ENCODE results near the gene SH3GL1.

DNA sequence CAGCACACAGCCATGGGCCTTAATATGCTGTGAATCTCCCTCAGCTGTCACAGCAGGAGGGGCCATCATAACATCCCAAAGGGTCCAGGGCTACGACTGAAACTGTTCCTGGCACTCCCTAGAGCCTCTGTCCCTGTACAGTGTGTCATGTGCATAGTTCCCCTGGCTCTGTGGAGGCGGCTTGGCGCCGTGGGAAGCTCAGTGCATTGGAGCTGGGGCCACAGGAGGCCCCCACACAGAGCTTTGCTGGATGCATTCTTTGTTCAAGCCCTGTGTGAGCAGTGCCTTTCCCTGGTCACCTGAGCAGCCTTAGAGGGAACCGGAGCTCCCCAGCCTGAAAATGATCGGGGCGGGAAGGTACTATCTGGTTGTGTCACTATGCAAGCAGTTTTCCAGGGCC, 35.9 kb upstream of the SH3GL1 start:
- TF ChIP-seq POLR2AphosphoS5 (IDR thresholded peaks at IDR 0.05) (no peak), POLR2A (IDR thresholded peaks at IDR 0.05) (no peak), EP300 (IDR thresholded peaks at IDR 0.05) (no peak)
- TF ChIP-seq, protein P1, sequence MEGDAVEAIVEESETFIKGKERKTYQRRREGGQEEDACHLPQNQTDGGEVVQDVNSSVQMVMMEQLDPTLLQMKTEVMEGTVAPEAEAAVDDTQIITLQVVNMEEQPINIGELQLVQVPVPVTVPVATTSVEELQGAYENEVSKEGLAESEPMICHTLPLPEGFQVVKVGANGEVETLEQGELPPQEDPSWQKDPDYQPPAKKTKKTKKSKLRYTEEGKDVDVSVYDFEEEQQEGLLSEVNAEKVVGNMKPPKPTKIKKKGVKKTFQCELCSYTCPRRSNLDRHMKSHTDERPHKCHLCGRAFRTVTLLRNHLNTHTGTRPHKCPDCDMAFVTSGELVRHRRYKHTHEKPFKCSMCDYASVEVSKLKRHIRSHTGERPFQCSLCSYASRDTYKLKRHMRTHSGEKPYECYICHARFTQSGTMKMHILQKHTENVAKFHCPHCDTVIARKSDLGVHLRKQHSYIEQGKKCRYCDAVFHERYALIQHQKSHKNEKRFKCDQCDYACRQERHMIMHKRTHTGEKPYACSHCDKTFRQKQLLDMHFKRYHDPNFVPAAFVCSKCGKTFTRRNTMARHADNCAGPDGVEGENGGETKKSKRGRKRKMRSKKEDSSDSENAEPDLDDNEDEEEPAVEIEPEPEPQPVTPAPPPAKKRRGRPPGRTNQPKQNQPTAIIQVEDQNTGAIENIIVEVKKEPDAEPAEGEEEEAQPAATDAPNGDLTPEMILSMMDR (IDR thresholded peaks at IDR 0.05): no peak

Measured in gastroesophageal sphincter (tissue), 3 donors.